Adrenal gland (tissue), 5 donors: ENCODE results near the gene MAP3K7.

Experiments used
- POLR2A ChIP-seq, 2 donors: fragments of 450-650 bp; IDR thresholded peaks; one replicate each; pipeline ENCODE4 v1.6.1; 2017; ENCODE audit warnings: antibody characterized with exemption in 2 of 2, mild to moderate bottlenecking in 2 of 2, moderate library complexity in 1 of 2
- TF ChIP-seq, protein P1 (sequence below), 6 experiments: fragments of 450-650 bp in 4 of 6; fragments of 200-600 bp in 2 of 6; sonication (generic) in 1 of 6; IDR thresholded peaks; 1 replicate in 5 of 6; 2 replicates in 1 of 6; pipeline versions ENCODE4 v1.5.1 to v1.8.0; 2016 to 2021; ENCODE audit warnings: antibody characterized with exemption in 6 of 6, mild to moderate bottlenecking in 2 of 6, moderate library complexity in 1 of 6
- donor health status: DM: no; HTN: no; CAD: no.

DNA sequence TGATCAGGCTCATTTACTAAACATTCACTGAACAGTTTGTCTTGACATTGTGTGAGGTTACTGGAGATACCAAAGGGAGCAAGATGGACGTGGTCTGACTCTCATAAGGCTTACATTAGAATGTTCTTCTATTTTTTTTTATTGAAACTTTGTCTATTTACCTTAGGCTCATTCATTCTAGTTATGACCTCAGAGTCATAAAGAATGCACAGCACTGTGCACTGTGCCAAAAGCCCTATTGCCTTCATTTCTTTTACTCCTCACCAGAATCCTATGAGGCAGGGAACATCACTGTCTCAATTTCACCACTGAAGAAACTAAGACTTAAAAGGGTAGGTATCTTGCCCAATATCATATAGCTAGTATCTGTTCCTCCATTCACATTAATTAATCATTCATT, 94.5 kb downstream of the MAP3K7 start:
- TF ChIP-seq, protein P1, sequence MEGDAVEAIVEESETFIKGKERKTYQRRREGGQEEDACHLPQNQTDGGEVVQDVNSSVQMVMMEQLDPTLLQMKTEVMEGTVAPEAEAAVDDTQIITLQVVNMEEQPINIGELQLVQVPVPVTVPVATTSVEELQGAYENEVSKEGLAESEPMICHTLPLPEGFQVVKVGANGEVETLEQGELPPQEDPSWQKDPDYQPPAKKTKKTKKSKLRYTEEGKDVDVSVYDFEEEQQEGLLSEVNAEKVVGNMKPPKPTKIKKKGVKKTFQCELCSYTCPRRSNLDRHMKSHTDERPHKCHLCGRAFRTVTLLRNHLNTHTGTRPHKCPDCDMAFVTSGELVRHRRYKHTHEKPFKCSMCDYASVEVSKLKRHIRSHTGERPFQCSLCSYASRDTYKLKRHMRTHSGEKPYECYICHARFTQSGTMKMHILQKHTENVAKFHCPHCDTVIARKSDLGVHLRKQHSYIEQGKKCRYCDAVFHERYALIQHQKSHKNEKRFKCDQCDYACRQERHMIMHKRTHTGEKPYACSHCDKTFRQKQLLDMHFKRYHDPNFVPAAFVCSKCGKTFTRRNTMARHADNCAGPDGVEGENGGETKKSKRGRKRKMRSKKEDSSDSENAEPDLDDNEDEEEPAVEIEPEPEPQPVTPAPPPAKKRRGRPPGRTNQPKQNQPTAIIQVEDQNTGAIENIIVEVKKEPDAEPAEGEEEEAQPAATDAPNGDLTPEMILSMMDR (IDR thresholded peaks at IDR 0.05): no peak
- no peak for TF ChIP-seq POLR2A (IDR thresholded peaks at IDR 0.05)
